Vagina (tissue), 2 donors: Measurements from ENCODE around the gene IBA57. TPM values are rescaled to one million over a fixed set of nuclear protein-coding genes. Genes with fewer than 3 reads are reported as not detected.
A peak's percentile ranks its signal among the peaks of the same experiment; 100 is the strongest.

ENCODE experiments used
- DNase-seq, 2 donors: peaks; one replicate each; pipeline ENCODE4 v3.0.0-alpha.2; 2017; ENCODE audit errors: extremely low spot score in 2 of 2
- H3K27ac ChIP-seq: fragments of 200-600 bp; sonication (generic); one replicate; pipeline ENCODE4 v1.5.1; 2019
- H3K27me3 ChIP-seq: fragments of 200-600 bp; sonication (generic); one replicate; pipeline ENCODE4 v1.5.1; 2019
- H3K36me3 ChIP-seq, 2 donors: fragments of 200-600 bp; sonication (generic); one replicate each; pipeline ENCODE4 v1.5.1; 2017 to 2019
- H3K4me1 ChIP-seq: fragments of 200-600 bp; sonication (generic); one replicate; pipeline ENCODE4 v1.5.1; 2019
- H3K4me3 ChIP-seq, 2 donors: fragments of 200-600 bp; sonication (generic); 1 replicate in 1 of 2; 2 replicates in 1 of 2; pipeline ENCODE4 v1.5.1; 2016 to 2019
- H3K9me3 ChIP-seq: fragments of 200-600 bp; sonication (generic); one replicate; pipeline ENCODE4 v1.5.1; 2019
- POLR2A ChIP-seq, 2 donors: fragments of 450-650 bp; IDR thresholded peaks; one replicate each; pipeline ENCODE4 v1.6.1; 2017; ENCODE audit warnings: antibody characterized with exemption in 2 of 2, mild to moderate bottlenecking in 2 of 2, moderate library complexity in 2 of 2
- POLR2AphosphoS5 ChIP-seq, 2 donors: sonication (generic); formaldehyde crosslinking; IDR thresholded peaks; one replicate each; pipeline ENCODE4 v1.9.0; 2017; ENCODE audit warnings: antibody characterized with exemption in 2 of 2, mild to moderate bottlenecking in 2 of 2, low read depth in 1 of 2; ENCODE audit not compliant: insufficient read depth in 1 of 2
- intact Hi-C: fragments of 100-400 bp; cut with DNase I; formaldehyde crosslinking; loops from one replicate; pipeline ENCODE4 v1.15.1; 2023
- total RNA-seq: library from RNA; depleted of rRNA; stranded (reverse); fragments of >200 nt; gene quantifications from one replicate; pipeline ENCODE4 v1.2.3, GENCODE V29; 2016
- TF ChIP-seq, protein P1 (sequence below), 3 experiments: fragments of 450-650 bp in 2 of 3; fragments of 200-600 bp in 1 of 3; sonication (generic) in 1 of 3; IDR thresholded peaks; one replicate each; pipeline ENCODE4 v1.5.1; 2017 to 2019; ENCODE audit warnings: antibody characterized with exemption in 3 of 3, mild to moderate bottlenecking in 2 of 3, moderate library complexity in 2 of 3

The IBA57 gene
- total RNA-seq = 3.4 TPM

DNA sequence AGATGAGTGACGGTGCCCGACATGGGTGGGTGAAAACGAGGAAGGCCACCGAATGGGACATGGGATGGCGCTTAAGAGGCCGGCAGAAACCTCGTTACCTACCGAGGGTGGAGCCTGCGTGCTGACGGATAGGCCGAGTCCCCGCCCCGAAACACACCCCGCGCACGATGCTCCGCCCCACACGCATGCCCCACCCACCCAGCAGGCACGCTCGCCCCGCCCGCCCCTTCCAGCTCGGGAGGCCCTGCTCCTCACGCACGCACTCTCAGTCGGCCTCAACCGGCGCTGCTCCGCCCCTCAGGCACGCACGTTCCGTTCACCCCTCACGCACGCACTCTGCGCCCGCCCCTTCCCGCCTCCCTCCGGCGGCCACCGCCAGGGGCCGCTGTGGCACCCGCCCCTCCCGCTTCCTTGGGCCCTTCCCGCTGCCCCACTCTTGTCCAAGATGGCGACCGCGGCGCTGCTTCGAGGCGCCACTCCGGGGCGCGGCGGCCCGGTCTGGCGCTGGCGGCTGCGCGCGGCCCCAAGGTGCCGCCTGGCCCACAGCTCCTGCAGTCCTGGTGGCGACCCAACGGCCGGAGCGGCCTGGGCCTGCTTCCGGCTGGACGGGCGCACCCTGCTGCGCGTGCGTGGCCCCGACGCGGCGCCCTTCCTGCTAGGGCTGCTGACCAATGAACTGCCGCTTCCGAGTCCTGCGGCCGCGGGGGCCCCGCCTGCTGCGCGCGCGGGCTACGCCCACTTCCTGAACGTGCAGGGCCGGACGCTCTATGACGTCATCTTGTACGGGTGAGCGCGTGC lies at the start of gene IBA57:
Gene IBA57 (plus strand): TSS at position 433 of the 798 bp plus-strand sequence. CDS start 13 bp downstream, at position 446.
- intact Hi-C loops = loop anchor here (2.0 to 10.0 kb wide), 3 partner anchors 25 to 1342 kb away; partner anchors contain the start of genes ARF1, GUK1 and NUP133
- peak within 1 kb of the TSS; percentile 99 for H3K27ac ChIP-seq
- DNase-seq = peak in 1 of 2 donors; percentile 100
- H3K27me3 ChIP-seq = no peaks in the 10 kb centered on the region
- peaks cover 50% of the 10 kb centered on the region for H3K4me1 ChIP-seq
- peak in 1 of 2 donors; percentile 86 for TF ChIP-seq POLR2A (IDR thresholded peaks at IDR 0.05)
- TF ChIP-seq, protein P1, sequence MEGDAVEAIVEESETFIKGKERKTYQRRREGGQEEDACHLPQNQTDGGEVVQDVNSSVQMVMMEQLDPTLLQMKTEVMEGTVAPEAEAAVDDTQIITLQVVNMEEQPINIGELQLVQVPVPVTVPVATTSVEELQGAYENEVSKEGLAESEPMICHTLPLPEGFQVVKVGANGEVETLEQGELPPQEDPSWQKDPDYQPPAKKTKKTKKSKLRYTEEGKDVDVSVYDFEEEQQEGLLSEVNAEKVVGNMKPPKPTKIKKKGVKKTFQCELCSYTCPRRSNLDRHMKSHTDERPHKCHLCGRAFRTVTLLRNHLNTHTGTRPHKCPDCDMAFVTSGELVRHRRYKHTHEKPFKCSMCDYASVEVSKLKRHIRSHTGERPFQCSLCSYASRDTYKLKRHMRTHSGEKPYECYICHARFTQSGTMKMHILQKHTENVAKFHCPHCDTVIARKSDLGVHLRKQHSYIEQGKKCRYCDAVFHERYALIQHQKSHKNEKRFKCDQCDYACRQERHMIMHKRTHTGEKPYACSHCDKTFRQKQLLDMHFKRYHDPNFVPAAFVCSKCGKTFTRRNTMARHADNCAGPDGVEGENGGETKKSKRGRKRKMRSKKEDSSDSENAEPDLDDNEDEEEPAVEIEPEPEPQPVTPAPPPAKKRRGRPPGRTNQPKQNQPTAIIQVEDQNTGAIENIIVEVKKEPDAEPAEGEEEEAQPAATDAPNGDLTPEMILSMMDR (IDR thresholded peaks at IDR 0.05) = peak; percentile 65 to 90 (median 86)
- peak in 1 of 2 donors; percentile 66 for TF ChIP-seq POLR2AphosphoS5 (IDR thresholded peaks at IDR 0.05; ENCODE audit: insufficient read depth in 1 of 2, low read depth in 1 of 2)
- H3K4me3 ChIP-seq = peak within 1 kb of the TSS; percentile 77 to 78
- H3K9me3 ChIP-seq = no peaks in the 10 kb centered on the region
- H3K36me3 ChIP-seq = no peaks in the 10 kb centered on the region

DNA sequence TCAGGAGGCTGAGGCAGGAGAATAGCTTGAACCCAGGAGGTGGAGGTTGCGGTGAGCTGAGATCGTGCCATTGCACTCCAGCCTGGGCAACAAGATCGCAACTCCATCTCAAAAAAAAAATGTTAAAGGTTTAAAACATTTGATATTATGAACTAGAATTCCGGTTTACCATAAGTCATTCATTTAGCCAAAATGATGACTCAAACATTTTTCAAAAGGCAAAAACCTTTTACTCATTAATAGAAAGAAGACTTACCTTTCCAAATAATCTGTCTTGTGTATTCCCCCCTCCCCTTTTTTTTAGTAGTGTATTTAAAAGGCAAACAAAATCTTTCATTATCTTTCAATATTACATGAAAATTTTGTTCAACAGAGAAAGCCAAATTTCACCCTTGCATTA lies 48.3 kb upstream of the IBA57 start:
- Histone ChIP-seq H3K4me3 (no peak overlapping the region), H3K9me3 (no peaks in the 10 kb centered on the region), H3K27me3 (no peaks in the 10 kb centered on the region), H3K4me1 (peaks cover 9% of the 10 kb centered on the region), H3K36me3 (no peaks in the 10 kb centered on the region), H3K27ac (no peak overlapping the region)
- intact Hi-C loops = no loop called here
- DNase-seq = no peak
- no peak for TF ChIP-seq POLR2A (IDR thresholded peaks at IDR 0.05)
- TF ChIP-seq, protein P1 (IDR thresholded peaks at IDR 0.05) = no peak
- TF ChIP-seq POLR2AphosphoS5 (IDR thresholded peaks at IDR 0.05; ENCODE audit: insufficient read depth in 1 of 2, low read depth in 1 of 2) = no peak

DNA sequence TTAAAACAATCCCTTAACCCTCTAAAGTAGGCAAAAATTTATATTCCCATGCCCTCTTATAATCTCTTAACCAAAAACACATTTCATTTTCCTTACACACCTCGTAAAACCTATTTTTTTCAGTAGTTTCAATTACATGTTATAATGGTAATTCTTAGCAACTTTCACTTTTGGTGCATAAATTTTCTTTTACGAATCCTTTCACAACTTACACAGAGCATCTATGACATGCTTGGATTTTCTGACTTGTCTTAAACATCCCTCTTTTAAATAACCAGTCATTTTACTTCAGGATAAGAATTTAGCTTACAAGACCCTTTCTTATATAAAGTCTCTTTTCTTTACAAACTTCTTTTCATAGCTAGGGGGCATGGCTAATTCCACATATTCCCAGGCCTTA lies 47.6 kb upstream of the IBA57 start:
- Histone ChIP-seq H3K36me3 (no peaks in the 10 kb centered on the region), H3K27me3 (no peaks in the 10 kb centered on the region), H3K4me1 (peaks cover 9% of the 10 kb centered on the region), H3K9me3 (no peaks in the 10 kb centered on the region), H3K4me3 (no peak overlapping the region), H3K27ac (no peak overlapping the region)
- intact Hi-C loops = no loop called here
- no peak for DNase-seq
- no peak for TF ChIP-seq POLR2AphosphoS5 (IDR thresholded peaks at IDR 0.05; ENCODE audit: insufficient read depth in 1 of 2, low read depth in 1 of 2)
- TF ChIP-seq POLR2A (IDR thresholded peaks at IDR 0.05) = no peak
- TF ChIP-seq, protein P1 (IDR thresholded peaks at IDR 0.05) = no peak

DNA sequence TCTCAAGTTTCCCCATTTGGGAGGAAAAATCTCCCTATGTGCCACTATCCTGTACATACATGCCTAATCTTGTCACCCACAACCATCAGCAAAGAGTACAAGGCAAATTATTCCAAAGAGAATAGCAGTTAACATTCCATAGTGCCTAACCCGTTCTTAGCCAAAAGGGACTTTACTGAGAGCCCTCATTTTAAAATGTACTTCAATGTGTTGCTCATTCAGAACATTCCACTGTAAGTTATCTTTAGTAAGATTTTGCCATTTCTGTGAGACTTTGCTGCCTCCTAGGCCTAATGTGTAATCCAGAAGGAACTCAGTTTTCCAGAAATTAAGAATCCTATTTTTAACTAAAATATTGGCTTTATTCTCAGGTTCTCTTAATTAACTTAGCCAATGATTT lies 45.3 kb upstream of the IBA57 start:
- no peak for DNase-seq
- H3K4me1 ChIP-seq = peaks cover 9% of the 10 kb centered on the region
- peak overlapping the region; percentile 46 for H3K27ac ChIP-seq
- intact Hi-C loops = no loop called here
- no peak overlapping the region for H3K4me3 ChIP-seq
- H3K27me3 ChIP-seq = no peaks in the 10 kb centered on the region
- H3K36me3 ChIP-seq = no peaks in the 10 kb centered on the region
- TF ChIP-seq, protein P1 (IDR thresholded peaks at IDR 0.05) = no peak
- no peak for TF ChIP-seq POLR2A (IDR thresholded peaks at IDR 0.05)
- TF ChIP-seq POLR2AphosphoS5 (IDR thresholded peaks at IDR 0.05; ENCODE audit: insufficient read depth in 1 of 2, low read depth in 1 of 2) = no peak
- H3K9me3 ChIP-seq = no peaks in the 10 kb centered on the region
